Ovary (tissue), 9 donors: Measurements from ENCODE around the gene PRM2. TPM values are rescaled to one million over a fixed set of nuclear protein-coding genes. Genes with fewer than 3 reads are reported as not detected.

Source experiments
- DNase-seq, 5 donors: peaks; one replicate each; pipeline ENCODE4 v3.0.0-alpha.2; 2019 to 2020
- H3K27ac ChIP-seq, 2 donors: fragments of 200-600 bp; one replicate each; pipeline versions ENCODE4 v1.5.1 to v1.8.0; 2019 to 2022
- H3K27me3 ChIP-seq: fragments of 200-600 bp; one replicate; pipeline ENCODE4 v1.8.0; 2022
- H3K36me3 ChIP-seq: fragments of 200-600 bp; sonication (generic); one replicate; pipeline ENCODE4 v1.5.1; 2019
- H3K4me1 ChIP-seq: one replicate; pipeline ENCODE4 v1.8.1; 2013; ENCODE audit warnings: mild to moderate bottlenecking, moderate library complexity; ENCODE audit not compliant: insufficient read depth
- H3K4me3 ChIP-seq: fragments of 200-600 bp; sonication (generic); one replicate; pipeline ENCODE4 v1.5.1; 2017
- H3K9me3 ChIP-seq, 2 donors: fragments of 200-600 bp in 1 of 2; sonication (generic) in 1 of 2; one replicate each; pipeline versions ENCODE4 v1.5.1 to v1.8.1; 2013 to 2019; ENCODE audit warnings: mild to moderate bottlenecking in 1 of 2, moderate library complexity in 1 of 2
- EP300 ChIP-seq: sonication (generic); formaldehyde crosslinking; IDR thresholded peaks from one replicate; pipeline ENCODE4 v1.6.1; 2017; ENCODE audit warnings: antibody characterized with exemption
- POLR2A ChIP-seq: fragments of 450-650 bp; IDR thresholded peaks from one replicate; pipeline ENCODE4 v1.6.1; 2017; ENCODE audit warnings: antibody characterized with exemption, mild to moderate bottlenecking, moderate library complexity
- WGBS, 3 donors: extraction: QIAGEN DNeasy Blood & Tissue Kit in 1 of 3; methylation state at CpG; one replicate each; pipeline versions ENCODE4 v1.1.5 to v1.1.7; 2013 to 2017; 5-methylcytosine and 5-hydroxymethylcytosine counted together
- intact Hi-C, 4 donors: fragments of 100-400 bp; cut with DNase I; formaldehyde crosslinking; loops; one replicate each; pipeline versions ENCODE4 v1.11.0 to v1.15.1; 2022 to 2023
- polyA plus RNA-seq, 2 donors: library from polyadenylated mRNA; stranded (reverse); fragments of 200-250 nt in 1 of 2; fragments of 350-450 nt in 1 of 2; fragmentation: Illumina TruSeq in 1 of 2; extraction: RNeasy Lipid Tissue Mini Kit (QIAGEN cat#74804) in 1 of 2; gene quantifications; one replicate each; pipeline ENCODE4 v1.2.3, GENCODE V29; 2013 to 2014
- total RNA-seq, 7 donors: library from RNA; depleted of rRNA in 2 of 7; stranded (reverse); fragments of >200 nt in 2 of 7; fragmentation: NEBNext Ultra II Directional in 3 of 7; extraction: Animal tissue kit (Norgen Biotek cat#: 25700) in 3 of 7; gene quantifications; one replicate each; pipeline versions ENCODE4 v1.1.0 to v1.2.4, GENCODE V29; 2016 to 2023
- TF ChIP-seq, protein P1 (sequence below), 3 donors: fragments of 450-650 bp in 2 of 3; fragments of 200-600 bp in 1 of 3; IDR thresholded peaks; one replicate each; pipeline versions ENCODE4 v1.5.1 to v1.8.0; 2016 to 2022; ENCODE audit warnings: antibody characterized with exemption in 3 of 3, mild to moderate bottlenecking in 1 of 3
- donor health status: DM: no; HTN: no; CAD: no; lungs with moderate emphysema.
- donor health status: DM: no; HTN: no; CAD: no.
- donor health status: Bipolar disorder and iron deficiency.
- donor health status: DM: yes; HTN: yes; CAD: no.
- donor health status: DM: no; HTN: no; CAD: no.
- donor health status: DM: yes; HTN: yes; CAD: no.

PRM2 gene
- total and polyA plus RNA-seq, 9 donors = not detected

DNA sequence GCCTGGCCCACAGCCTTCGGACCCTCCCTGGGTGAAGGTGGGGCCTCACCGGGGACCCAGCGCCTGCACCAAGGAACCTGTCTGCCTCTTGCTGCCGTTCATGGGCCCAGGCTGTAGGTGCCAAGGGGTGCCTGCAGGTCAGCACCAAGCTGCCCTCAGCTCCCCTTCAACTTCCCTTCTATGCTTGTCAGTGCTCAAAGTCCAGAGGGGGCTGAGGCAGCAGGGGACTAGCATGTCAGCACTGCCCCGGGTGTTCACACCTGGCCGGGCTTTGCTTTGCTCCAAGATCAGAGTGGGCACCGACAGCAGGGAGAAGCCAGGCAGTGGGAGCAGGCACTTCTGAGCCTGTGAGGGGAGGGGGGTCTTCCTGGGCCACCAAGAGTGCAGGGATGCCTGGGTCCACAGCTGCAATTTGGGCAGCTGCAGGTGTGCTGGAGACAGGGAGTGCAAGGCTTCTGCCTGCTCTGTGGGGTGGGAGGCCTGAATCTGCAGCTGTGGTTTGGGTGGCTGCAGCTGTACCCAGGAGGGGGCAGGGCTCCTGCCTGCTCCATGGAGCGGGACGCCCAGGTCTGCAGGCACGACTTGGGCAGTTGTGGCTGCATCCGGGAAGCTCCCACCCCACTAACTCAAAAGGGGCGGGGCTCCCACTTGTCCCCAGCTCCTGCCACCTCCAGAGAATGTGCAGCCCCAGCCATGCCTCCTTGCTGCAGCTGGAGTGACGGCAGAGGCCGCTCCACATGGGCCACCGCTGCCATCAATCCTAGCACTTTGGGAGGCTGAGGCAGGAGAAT lies 32.4 kb upstream of the PRM2 start:
- Histone ChIP-seq H3K27ac (no peak overlapping the region), H3K36me3 (no peaks in the 10 kb centered on the region), H3K27me3 (no peaks in the 10 kb centered on the region), H3K4me1 (peaks cover 20% of the 10 kb centered on the region), H3K9me3 (no peaks in the 10 kb centered on the region), H3K4me3 (no peak overlapping the region)
- TF ChIP-seq EP300 (no peak), POLR2A (no peak)
- TF ChIP-seq, protein P1, sequence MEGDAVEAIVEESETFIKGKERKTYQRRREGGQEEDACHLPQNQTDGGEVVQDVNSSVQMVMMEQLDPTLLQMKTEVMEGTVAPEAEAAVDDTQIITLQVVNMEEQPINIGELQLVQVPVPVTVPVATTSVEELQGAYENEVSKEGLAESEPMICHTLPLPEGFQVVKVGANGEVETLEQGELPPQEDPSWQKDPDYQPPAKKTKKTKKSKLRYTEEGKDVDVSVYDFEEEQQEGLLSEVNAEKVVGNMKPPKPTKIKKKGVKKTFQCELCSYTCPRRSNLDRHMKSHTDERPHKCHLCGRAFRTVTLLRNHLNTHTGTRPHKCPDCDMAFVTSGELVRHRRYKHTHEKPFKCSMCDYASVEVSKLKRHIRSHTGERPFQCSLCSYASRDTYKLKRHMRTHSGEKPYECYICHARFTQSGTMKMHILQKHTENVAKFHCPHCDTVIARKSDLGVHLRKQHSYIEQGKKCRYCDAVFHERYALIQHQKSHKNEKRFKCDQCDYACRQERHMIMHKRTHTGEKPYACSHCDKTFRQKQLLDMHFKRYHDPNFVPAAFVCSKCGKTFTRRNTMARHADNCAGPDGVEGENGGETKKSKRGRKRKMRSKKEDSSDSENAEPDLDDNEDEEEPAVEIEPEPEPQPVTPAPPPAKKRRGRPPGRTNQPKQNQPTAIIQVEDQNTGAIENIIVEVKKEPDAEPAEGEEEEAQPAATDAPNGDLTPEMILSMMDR (IDR thresholded peaks at IDR 0.05) = no peak
- no peak for DNase-seq
- WGBS, 3 donors = 77 to 88% (median 82%) methylated on average over 15 of the region's 15 CpGs
- intact Hi-C loops = no loop called here

DNA sequence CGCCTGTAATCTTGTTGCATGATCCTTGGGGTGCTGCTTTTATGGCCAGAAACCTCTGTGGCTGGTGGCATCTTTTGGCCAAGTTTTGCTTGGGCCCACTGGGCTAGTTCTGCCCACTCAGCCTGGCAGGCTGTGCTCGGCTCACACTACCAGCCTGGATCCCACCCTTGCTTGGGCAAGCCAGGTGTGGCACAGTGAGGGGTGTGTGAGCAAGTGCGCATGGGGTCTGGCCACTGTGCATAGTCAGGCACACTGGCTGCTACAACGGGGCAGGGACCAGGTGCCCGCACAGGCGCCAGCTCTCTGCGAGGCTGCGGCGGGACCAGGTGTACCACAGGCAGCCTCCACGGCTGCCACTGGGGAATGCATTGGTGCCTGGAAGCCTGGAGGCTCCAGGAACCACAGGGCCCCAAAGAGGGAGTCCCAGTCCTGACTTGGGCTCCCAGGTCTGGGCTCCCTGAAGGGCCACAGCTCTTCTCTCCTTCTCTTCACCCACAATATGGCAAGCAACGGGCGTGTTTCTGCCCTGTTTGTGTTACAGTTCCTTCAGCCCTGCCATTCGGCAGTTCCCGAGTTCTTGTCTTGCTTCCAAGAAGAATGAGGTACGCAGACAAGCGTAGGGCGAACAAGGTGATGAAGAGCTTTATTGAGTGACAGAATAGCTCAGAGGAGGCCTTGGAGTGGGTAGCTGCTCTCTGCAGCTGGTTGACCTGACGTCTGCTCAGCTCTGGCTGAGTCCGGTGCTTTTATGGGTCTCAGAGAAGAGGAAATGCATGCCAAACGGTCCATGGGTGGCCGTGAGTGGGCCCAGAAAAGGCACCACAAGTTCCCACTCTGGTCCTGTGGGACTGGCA lies 31.6 kb upstream of the PRM2 start:
- 88 to 97% (median 93%) methylated on average over 18 to 21 of the region's 21 CpGs for WGBS, 3 donors
- intact Hi-C loops = no loop called here
- DNase-seq = no peak

DNA sequence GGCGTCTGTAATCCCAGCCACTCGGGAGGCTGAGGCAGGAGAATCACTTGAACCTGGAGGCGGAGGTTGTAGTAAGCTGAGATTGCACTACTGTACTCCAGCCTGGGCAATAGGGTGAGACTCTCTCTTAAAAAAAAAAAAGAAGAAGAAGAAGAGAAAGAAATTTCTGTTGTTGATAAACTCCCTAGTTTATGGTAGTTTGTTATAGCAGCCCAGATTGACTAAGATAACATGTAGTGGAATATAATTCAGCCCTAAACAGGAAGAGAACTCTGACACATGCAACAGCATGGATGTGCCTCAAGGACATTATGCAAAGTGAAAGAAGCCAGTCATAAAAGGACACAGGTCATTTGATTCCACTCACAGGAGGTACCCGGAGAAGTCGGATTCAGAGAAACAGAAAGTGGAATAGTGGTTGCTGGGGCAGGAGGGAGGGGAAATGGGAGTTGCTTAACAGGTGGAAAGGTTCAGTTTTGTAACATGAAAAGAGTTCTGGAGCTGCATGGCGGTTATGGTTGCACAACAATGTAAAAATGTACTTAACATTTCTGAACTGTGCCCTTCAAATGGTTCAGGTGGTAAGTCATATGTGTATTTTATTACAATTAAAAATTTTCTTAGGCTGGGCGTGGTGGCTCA lies 30.8 kb upstream of the PRM2 start:
- no peak overlapping the region for H3K4me3 ChIP-seq
- H3K27ac ChIP-seq = no peak overlapping the region
- no peaks in the 10 kb centered on the region for H3K27me3 ChIP-seq
- no peaks in the 10 kb centered on the region for H3K36me3 ChIP-seq
- intact Hi-C loops = no loop called here
- H3K4me1 ChIP-seq = peaks cover 13% of the 10 kb centered on the region
- no peak for DNase-seq
- H3K9me3 ChIP-seq = no peaks in the 10 kb centered on the region
- WGBS, 3 donors = 84 to 90% (median 85%) methylated on average over 7 of the region's 7 CpGs
- TF ChIP-seq, protein P1 (IDR thresholded peaks at IDR 0.05) = no peak
- no peak for TF ChIP-seq POLR2A
- TF ChIP-seq EP300 = no peak

More for the DNA sequence above, 31.6 kb upstream of the PRM2 start:
- H3K36me3 ChIP-seq = no peaks in the 10 kb centered on the region
- TF ChIP-seq POLR2A (no peak), EP300 (no peak)
- TF ChIP-seq, protein P1 (IDR thresholded peaks at IDR 0.05) = no peak
- no peak overlapping the region for H3K4me3 ChIP-seq
- H3K9me3 ChIP-seq = no peaks in the 10 kb centered on the region
- H3K4me1 ChIP-seq = peaks cover 18% of the 10 kb centered on the region
- H3K27me3 ChIP-seq = no peaks in the 10 kb centered on the region
- H3K27ac ChIP-seq = no peak overlapping the region

- H3K9me3 ChIP-seq = no peaks in the 10 kb centered on the region
- H3K4me1 ChIP-seq = peaks cover 8% of the 10 kb centered on the region
- intact Hi-C loops = no loop called here
- no peaks in the 10 kb centered on the region for H3K36me3 ChIP-seq
- TF ChIP-seq EP300 (no peak), POLR2A (no peak)
- TF ChIP-seq, protein P1 (IDR thresholded peaks at IDR 0.05) = no peak
- no peaks in the 10 kb centered on the region for H3K27me3 ChIP-seq
- H3K27ac ChIP-seq = no peak overlapping the region
- no peak for DNase-seq
- 92 to 95% (median 94%) methylated on average over 8 of the region's 8 CpGs for WGBS, 3 donors
- H3K4me3 ChIP-seq = no peak overlapping the region
Observed at GRCh38 chr16:11306381-11306780, 30.1 kb upstream of the PRM2 start.
